ENCODE results near the gene CASP1.
"Not testable (repeated sequence)": the region's sequence is repeated elsewhere in the genome, so short reads cannot be mapped to it uniquely, and the experiment has no call there.

CASP1 gene

DNA sequence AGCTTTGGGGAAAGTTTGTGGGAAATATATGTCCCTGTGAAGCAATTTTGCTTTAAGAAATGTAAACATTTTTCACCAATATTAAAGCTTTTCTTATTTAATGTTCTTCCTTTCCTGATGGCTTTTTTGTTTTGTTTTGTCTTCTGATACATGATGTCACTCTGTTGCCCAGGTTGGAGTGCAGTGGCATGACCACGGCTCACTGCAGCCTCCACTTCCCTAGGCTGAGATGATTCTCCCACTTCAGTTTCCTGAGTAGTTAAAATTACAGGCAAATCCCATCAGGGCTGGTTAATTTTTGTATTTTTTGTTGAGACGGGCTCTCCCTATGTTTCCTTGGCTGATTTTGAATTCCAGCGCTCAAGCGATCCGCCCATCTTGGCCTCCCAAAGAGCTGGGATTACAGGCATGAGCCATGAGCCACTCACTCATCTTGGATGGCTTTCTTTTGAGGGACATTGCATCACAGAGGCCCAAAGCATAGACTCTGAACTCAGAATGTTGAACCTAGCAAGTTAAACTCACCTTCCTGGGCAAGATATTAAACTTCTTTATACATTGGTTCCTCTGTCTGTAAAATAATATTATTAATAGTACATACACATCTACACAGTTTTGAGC lies 10.8 kb upstream of the CASP1 start:
- DNase-seq, result no peak

DNA sequence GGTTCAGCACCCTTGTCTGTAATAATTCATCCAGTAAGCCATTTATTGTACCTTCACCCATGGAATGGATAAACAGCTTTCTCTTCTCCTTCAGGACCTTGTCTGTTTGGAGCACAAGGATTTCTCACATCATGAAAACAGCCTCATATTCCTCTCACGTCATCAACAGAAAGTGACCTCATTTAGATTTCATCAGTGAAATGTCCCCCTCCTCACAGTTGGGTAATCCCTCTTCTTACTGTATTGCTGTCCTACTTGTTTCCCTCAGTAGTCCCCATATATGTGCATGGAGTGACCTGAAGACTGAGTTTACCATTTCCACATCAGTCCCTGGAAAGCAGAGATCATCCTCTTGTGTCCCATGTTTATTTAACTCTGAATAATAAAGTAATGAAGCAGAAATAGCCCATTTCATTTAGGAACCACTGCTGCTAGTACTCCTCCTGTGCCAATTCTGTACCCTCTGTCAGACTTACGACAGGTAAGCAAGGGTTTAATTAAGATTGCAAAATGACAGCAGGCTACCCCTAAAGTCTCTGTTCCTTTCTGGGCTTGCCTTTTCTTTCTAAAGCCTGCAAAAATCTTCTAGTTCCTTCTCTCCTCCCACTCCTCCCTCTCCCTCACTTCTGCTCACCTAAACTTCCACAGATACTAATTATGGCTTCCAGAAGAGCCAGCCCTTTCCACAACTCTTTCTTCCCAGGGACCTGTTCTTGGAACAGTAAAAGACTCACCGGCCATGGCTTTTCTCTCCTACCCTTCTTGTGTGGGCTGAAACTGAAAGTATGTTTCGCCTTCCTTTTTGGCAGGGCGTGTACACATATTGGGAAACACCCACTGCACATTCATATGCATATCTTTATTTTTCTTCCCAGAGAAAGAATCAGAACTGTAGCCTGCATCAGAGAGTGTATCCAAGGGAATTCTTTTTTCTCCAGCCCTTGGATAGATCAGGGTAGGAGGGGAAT lies 9.9 kb upstream of the CASP1 start, which contains the start of gene CARD16:
Gene CARD16, minus strand, starts transcription at position 779 of the 968 bp plus-strand sequence. Its CDS starts 38 bp downstream, at position 741.
- DNase-seq, result not testable (repeated sequence)

DNA sequence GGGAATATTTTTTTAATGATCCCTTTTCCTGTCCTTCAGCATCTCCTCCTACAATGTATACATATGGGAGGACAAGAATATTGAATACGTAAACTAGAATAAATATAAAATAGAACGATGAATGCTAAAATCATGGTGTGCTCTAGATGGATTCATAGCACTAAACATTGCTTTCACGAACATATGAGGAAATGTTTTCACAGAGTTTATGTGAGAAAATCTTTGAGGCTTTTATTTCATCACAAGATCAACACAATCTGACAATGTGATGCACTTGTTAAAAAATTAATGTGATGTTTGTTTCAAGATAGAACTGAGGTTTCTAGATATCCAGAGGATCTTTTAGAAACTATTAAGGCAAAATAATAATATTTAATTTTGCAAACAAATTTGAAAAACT lies 7.2 kb upstream of the CASP1 start:
- no peak for DNase-seq

DNA sequence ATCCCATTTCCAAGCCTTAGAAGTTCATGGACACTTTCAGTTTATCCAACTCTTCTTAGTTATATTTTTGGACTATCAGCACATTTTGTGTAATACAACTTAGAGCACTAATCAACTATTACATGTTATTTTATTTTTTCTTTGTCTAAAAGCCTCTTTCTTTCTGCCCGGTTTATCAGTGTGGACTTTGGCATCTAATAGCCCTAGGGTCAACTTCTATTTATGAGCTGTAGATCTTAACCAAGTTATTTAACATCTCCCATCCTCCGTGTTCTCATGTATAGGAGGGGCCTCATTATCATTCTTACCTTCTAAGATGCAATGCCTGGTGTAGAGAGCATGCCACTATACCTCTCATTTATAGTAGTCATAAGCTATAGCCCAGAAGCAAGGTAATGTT lies 5.8 kb upstream of the CASP1 start:
- no peak for DNase-seq

DNA sequence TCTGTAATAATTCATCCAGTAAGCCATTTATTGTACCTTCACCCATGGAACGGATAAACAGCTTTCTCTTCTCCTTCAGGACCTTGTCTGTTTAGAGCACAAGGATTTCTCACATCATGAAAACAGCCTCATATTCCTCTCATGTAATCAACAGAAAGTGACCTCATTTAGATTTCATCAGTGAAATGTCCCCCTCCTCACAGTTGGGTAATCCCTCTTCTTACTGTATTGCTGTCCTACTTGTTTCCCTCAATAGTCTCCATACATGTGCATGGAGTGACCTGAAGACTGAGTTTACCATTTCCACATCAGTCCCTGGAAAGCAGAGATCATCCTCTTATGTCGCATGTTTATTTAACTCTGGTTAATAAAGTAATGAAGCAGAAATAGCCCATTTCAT lies 556 bp downstream of the CASP1 start:
- not testable (repeated sequence) for DNase-seq

DNA sequence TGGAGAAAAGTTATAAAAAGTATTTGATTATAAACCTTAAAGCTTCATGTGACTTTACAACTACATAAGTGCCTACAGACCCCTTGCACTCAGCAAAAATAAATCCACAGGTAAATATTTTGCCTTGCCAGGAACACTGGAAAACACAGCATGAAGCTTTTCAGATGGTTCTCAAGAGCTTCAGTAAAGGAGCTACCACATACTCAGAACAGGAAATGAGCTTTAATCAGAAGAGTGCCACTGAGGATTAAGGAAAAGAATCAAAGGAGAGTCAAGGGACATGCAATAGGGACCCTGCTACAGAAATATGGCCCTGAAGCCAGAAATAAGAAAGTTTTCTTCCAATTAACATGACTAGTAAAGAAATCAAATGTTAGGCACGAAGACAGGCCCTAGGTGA lies 1.2 kb downstream of the CASP1 start:
- no peak for DNase-seq

DNA sequence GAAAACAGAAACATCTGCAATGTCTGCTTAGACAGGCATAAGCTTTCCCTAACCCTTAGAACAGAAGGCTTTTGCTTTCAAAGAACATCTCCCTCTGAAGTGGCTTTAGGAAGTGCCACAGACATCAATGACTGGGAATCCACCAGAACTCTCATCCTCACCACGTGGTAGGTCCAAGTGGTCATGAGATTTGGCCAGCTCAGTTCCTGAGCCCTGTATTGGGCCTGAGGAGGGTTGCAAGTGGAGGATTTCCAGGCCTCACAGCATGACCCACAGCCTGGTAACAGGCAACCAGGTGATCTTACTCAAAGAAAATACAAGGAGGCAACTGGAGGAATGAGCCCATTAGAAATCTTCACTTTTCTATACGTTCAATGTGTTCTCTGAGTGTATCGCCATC lies 1.6 kb downstream of the CASP1 start:
- DNase-seq, result no peak

DNA sequence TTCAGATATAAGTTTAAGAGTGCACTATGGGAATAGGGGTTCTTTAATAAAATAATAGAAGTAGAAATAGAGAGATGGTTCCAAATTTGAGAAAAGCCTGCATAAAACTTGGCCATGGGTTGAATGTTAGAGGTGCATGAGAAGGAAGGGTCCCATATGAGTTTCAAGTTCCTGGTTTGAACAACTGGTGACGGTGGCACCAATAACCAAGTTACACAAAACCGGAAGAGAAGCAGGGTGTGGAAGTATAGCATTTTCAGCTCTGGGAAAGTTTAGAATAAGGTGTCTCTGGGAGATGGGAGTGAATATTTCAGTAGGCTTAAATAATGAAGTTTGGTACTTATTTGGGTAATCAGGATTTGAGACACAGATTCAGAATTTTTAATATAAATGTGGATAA lies 2.4 kb downstream of the CASP1 start:
- no peak for DNase-seq

DNA sequence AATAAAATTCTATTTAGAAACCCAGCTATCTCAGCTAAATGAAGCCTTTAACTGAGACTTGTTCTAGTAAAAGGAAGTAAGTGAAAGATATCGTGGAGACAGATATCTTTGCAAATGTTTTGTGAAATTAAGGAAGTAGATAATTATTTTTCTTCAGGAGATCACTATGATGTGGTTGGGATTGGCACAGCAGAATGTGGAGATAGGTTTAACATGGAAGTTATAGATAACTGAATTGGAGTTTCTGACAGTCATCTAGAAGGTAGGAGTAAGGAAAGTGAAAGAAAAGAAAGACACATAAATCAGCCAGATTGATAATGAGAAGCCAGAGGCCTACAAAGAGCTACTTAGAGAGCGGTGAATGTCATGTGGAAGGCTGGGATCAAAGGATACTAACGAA lies 7.3 kb downstream of the CASP1 start:
- DNase-seq, result no peak

DNA sequence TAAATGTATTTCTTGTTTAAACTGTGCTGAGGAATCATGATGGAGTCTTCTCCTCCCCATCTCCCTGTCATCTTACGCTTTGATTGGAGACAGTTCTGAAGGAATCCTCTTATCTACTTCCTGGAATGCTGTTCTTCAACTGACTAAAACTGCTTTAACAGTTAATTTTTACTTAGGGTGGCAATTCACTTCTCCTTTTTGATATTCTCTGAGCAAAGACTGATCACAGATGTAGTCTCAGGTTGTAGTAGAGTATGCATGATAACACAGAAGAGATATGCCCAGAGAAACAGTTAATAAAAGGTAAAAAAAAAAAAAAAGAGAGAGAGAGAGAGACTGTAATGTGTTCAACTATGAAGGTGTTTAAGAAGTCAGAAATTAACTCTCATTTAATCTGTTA lies 10.6 kb downstream of the CASP1 start:
- no peak for DNase-seq

DNA sequence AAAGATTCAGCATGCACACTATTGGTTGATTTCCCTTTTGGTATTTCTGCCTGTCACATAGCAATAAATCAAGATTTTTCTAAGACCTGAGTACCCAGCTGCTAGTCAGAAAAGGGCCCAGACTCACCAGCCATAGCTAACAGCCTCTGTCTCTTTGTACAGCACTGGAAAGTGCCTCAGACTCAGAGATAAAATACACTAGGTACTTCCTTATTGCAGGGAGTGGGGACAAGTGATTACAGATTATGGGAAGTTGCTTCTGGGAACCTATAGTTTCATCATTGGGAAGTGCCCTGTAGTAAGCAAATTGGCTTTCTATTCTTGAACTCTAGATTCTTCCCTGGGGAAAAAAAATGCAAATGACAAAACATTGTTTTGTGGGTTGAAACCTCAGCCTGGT lies 11.9 kb downstream of the CASP1 start, which contains the start of gene CASP5:
Gene CASP5, minus strand, starts transcription at position 166 of the 400 bp plus-strand sequence. Its CDS starts 32 bp downstream, at position 134.
- no peak for DNase-seq

DNA sequence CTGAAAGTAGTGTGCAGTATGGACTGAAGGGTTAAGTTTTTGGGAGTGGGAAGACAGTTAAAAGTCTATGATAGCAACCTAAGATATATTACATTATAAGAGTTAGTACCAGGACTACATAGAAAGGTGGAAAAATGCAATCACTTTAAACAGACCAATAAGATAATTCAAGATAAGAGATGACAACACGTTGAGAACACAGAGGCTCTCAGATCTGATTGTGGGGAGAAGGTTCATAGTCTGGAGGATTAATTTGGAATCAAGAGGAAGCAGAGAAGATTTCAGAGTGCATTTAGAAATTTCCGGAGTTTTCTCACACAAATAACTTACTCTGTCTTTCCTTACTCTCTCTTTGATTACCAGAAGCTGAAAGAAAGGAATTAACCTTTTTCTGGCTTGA lies 12.4 kb downstream of the CASP1 start:
- no peak for DNase-seq

DNA sequence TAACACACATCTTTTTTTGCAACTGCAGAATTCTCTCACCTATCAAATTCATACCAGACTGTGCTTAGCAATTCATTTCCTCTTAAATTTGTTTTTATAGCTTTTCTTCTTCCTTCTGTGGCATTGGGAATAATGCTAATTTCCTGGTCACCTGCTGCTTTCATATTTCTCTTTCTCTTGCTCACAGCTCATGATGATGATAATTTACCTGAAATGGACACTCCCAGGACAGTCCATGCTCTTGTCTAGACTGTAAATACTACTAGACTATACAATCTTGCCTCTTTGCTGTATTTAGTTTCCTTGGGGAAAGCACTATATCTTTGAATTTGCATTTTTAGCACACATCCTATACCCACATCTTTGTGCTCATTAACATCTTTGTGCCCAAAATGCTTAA lies 27.5 kb downstream of the CASP1 start:
- DNase-seq, result no peak

DNA sequence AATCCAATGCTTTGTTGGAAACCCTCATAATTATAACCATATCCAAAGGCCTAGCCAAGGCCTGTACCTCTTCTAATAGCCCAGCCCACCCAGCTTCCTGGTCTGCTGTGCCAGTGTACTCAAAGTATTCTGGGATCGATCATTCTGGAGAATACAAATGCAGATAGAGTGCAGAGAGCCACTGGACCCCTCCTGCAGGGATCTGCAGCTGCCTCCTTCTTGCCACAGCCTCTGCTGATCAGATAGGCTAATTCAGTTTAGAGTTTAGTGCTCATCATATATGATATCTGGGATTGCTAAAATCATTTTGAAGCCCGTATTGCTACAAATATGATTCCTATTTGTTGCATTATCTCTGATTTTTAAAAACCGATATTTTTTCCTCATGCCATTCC lies 29.5 kb downstream of the CASP1 start:
- DNase-seq, result no peak

DNA sequence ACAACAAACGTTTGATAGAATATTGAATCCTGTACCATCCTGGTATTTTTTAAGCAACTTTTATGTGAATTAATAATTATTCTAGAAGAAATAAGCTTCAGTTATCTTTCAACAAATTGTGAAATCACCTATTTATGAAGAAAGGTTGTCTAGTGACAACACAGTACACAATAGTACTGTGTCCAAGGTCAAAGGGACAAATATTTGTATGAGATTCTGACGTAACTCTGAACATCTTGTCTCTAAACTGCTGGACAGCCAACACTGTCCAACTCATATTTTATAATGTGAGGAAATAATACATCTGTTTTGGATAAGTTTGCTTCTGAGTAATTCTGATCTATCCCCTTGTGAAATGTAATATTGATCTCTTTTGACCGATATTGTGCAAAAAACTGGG lies 30.9 kb downstream of the CASP1 start:
- DNase-seq, result no peak

DNA sequence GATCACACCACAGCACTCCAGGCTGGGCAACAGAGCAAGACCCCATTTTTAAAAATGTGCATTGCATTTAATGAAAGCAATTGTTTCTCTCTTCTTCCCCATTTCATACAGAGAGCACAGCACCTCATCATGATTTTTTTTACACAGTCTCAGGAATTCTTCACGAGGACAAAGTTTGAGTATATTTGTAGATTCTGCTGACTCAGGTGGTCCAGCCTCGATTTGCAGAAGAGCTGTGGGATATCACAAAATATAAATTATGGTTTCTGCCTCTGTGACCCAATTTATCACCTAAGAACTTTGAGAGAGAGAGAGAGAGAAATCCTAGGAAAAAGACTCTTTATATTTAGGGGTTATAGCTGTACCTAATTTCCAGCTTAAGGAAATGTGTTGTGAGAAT lies 31.8 kb downstream of the CASP1 start:
- no peak for DNase-seq

DNA sequence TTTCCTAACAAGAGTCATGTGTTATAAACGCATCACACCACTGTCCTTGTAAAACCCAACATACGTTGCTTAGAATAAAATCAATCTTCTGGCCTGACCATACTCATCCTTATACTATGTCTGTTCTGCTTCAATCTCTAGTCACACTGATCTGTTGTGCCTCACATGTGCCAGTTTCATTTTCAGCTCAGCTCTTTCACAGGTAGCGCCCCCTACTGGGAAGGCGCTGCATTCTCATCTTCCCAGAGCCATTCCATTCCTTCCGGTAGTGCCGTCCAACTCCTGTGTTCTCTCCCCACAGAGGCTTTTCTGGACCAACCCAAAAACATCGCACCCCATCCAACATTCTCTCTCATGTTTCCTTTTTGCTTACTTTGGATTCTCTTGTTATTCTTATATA lies 34.1 kb downstream of the CASP1 start:
- DNase-seq, result no peak

DNA sequence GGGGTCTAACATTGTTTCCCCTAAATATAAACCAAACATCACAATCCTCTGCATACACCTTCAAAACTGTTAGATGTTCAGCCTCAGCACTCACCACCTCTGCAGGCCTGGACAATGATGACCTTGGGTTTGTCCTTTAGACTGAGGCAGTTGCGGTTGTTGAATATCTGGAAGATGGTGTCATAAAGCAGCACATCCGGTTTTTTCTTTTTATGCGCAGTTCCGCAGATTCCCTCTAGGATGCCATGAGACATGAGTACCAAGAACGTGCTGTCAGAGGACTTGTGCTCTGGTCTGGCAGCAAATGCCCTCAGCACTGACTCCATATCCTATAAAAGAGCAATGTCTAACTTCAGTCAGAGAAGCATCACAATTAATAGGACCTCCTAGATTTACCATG lies 34.8 kb downstream of the CASP1 start:
- DNase-seq, result no peak

DNA sequence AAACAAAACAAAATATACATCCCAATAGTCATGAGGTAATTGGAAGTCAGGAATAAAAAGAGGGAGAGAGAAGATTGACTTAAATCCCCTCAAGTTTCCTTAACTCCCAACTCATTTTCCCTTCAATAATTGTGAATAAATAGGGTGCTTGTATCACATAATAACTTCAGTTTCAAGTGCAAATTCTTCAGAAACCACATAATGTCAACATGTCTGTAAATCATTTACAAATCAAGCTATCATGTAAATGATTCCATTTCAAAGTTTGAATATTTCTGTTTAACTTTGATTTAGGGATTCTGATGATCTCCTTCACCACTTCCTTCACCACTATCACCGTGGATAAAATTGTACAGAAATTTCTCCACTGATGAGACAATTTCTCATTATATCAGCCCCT lies 35.2 kb downstream of the CASP1 start:
- no peak for DNase-seq

DNA sequence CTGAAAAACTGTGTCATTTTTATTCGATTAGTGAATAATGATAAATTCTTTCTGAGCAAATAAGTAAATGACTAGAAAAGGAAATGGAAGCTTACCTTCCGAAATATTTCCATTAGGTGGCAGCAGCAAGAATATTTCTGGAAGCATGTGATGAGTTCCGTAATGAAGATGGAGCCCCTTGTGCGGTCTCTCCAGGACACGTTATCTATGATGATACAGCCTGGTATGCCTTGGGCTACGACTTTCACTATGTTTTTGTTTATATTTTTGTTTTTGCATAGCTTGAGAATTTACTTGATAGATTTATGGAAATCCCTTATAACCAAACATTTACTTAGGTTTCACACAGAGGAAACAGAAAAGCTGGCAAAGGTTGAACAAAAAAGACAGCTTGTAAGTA lies 37.7 kb downstream of the CASP1 start:
- DNase-seq, result no peak

DNA sequence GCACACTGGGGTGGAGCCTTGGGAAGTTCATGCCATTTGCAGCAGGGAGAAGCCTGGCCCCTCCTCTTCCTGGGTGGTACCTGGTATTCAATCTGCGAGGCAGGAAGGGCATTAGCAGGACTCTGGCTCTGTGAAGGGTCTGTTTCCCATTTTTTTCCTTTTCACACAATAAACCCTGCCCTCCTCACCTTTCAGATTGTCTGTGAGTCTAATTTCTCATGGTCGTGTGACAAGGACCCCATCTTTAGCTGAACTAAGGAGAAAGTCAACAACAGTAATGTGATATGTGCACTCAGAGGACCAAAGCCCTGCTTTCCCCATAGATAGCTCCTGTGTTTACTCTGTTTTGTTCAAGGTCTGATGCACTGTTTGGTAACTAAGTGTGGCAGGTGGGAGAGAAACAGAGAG lies 39.9 kb downstream of the CASP1 start:
- no peak for DNase-seq

DNA sequence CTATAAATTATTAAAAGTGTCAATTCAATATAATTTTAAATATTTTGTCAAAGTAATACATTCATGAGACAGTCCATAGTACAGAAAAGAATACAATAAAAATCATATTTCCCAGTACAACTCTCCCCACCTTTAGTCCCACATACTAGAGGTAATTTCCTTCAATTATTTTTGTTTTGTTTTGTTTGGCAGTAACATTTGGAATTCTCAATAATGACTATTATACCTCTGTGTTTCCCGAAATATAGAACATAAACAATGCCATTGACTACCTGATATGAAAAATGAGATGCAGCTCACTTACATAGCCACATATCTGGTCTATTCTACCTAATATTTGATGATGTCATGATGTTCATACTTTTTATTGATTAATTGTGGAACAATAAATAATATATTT lies 42.2 kb downstream of the CASP1 start:
- DNase-seq, result no peak

DNA sequence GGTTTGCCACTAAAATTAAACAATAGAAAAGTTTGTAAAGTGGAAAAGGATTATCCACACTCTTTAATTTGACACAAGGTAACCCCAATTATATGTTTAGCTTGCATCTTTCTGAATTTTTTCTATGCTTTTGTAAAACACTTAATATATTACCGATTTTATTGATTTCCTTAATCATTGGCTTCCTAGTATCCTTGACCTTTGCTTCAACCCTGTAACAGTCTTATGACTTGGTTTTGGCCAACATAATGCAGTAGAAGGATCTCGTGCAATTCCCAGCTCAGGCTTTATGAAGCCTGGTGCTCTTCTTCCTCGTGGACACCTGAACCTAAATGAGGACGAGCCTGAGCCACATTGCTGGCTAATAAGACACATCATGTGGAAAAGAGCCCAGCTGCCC lies 43.0 kb downstream of the CASP1 start:
- no peak for DNase-seq

DNA sequence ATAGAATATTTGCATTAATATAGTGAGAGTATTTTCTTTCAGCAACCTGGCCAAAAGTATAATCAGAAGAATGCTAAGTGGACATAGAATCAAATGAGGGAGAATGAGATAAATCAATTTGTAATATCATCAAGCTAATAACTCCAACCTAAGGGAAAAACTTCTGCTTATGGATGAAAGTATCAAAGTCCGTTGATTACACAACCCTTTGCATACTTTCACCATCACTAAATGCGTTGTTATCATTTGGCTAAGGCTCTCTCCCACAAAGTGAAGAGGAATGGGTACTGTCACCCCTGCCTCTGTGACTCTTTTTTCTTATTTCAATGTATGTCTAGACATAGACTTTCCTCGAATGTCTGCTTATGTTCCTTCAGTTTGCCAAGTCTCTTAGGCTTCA lies 50.1 kb downstream of the CASP1 start:
- no peak for DNase-seq

All from NCI-H446 treated with DMSO at 0.1 percent for 48 hours (cell line).